ENCODE measurements around the gene PELO.
"Not testable (repeated sequence)": the region's sequence is repeated elsewhere in the genome, so short reads cannot be mapped to it uniquely, and the experiment has no call there.

PELO gene

GRCh38 chr5:52787600-52788504 lies at the start of gene PELO, which contains the start of gene ITGA1:
Gene PELO, plus strand, starts transcription at chr5:52787916. Its CDS starts 12,479 bp downstream, at chr5:52800395.
Gene ITGA1, plus strand, starts transcription at chr5:52787916. Its CDS starts 438 bp downstream, at chr5:52788354.
- peak; percentile 33 for DNase-seq

- DNase-seq, result no peak
Observed at GRCh38 chr5:52738095-52738506, 49.6 kb upstream of the PELO start.

- DNase-seq, result no peak
Observed at GRCh38 chr5:52740007-52740406, 47.7 kb upstream of the PELO start.

- DNase-seq, result no peak
Observed at GRCh38 chr5:52743012-52743411, 44.7 kb upstream of the PELO start.

- DNase-seq, result no peak
Observed at GRCh38 chr5:52743529-52743928, 44.2 kb upstream of the PELO start.

- DNase-seq, result no peak
Observed at GRCh38 chr5:52743970-52744369, 43.7 kb upstream of the PELO start.

- DNase-seq, result not testable (repeated sequence)
Observed at GRCh38 chr5:52744867-52745458, 42.8 kb upstream of the PELO start.

- no peak for DNase-seq
Observed at GRCh38 chr5:52746539-52746938, 41.2 kb upstream of the PELO start.

GRCh38 chr5:52748590-52748989 lies 39.1 kb upstream of the PELO start:
- no peak for DNase-seq

GRCh38 chr5:52749666-52750065 lies 38.0 kb upstream of the PELO start:
- DNase-seq, result no peak

- DNase-seq, result no peak
Observed at GRCh38 chr5:52751137-52751536, 36.6 kb upstream of the PELO start.

GRCh38 chr5:52754051-52754450 lies 33.7 kb upstream of the PELO start:
- no peak for DNase-seq

- DNase-seq, result no peak
Observed at GRCh38 chr5:52757527-52757926, 30.2 kb upstream of the PELO start.

GRCh38 chr5:52758014-52758413 lies 29.7 kb upstream of the PELO start:
- DNase-seq, result no peak

GRCh38 chr5:52759331-52759730 lies 28.4 kb upstream of the PELO start:
- DNase-seq, result no peak

- no peak for DNase-seq
Observed at GRCh38 chr5:52760695-52761366, 26.9 kb upstream of the PELO start.

GRCh38 chr5:52767217-52767743 lies 20.4 kb upstream of the PELO start:
- DNase-seq, result no peak

GRCh38 chr5:52767766-52768480 lies 19.8 kb upstream of the PELO start:
- no peak for DNase-seq

- DNase-seq, result no peak
Observed at GRCh38 chr5:52769061-52769460, 18.7 kb upstream of the PELO start.

- DNase-seq, result no peak
Observed at GRCh38 chr5:52770287-52770939, 17.3 kb upstream of the PELO start.

GRCh38 chr5:52771343-52772039 lies 16.2 kb upstream of the PELO start:
- no peak for DNase-seq

- no peak for DNase-seq
Observed at GRCh38 chr5:52772668-52773067, 15.0 kb upstream of the PELO start.

Data from hematopoietic multipotent progenitor cell treated with erythropoietin and hydrocortisone succinate and interleukin-3 and kit ligand, for 8 days (in vitro differentiated cells).